ENCODE data around the gene DBNL. TPM values are rescaled to one million over a fixed set of nuclear protein-coding genes. Genes with fewer than 3 reads are reported as not detected.

The DBNL gene
- polyA plus RNA-seq, 1 donor from 2014 or later, result 384 TPM

- H3K4me3 Mint-ChIP-seq, result peak overlapping the region in 1 of 4 donors; percentile 37
- H3K27ac Mint-ChIP-seq, result peak overlapping the region; percentile 85 to 97 (median 96)
- peaks cover 20 to 31% (median 21%) of the 10 kb centered on the region in 3 donors for H3K4me1 Mint-ChIP-seq
- H3K36me3 Mint-ChIP-seq, result peaks cover 9% of the 10 kb centered on the region
- no peaks in the 10 kb centered on the region for H3K27me3 Mint-ChIP-seq
- no peaks in the 10 kb centered on the region for H3K9me3 Mint-ChIP-seq
Observed at GRCh38 chr7:44075296-44076075, 31.0 kb downstream of the DBNL start.

- Mint-ChIP-seq H3K4me1 (peaks cover 17 to 34% (median 22%) of the 10 kb centered on the region in 3 donors), H3K27ac (peak overlapping the region; percentile 85 to 97 (median 96)), H3K27me3 (no peaks in the 10 kb centered on the region), H3K9me3 (no peaks in the 10 kb centered on the region), H3K36me3 (peaks cover 6% of the 10 kb centered on the region), H3K4me3 (peak overlapping the region in 2 of 4 donors; percentile 37 to 45)
Observed at GRCh38 chr7:44076101-44076895, 31.8 kb downstream of the DBNL start.

- no peaks in the 10 kb centered on the region for H3K9me3 Mint-ChIP-seq
- peaks cover 16 to 29% (median 20%) of the 10 kb centered on the region in 3 donors for H3K4me1 Mint-ChIP-seq
- H3K4me3 Mint-ChIP-seq, result peak overlapping the region in 1 of 4 donors; percentile 37
- peaks cover 5% of the 10 kb centered on the region for H3K36me3 Mint-ChIP-seq
- H3K27ac Mint-ChIP-seq, result peak overlapping the region; percentile 74 to 85 (median 85)
- no peaks in the 10 kb centered on the region for H3K27me3 Mint-ChIP-seq
Observed at GRCh38 chr7:44077061-44077460, 32.6 kb downstream of the DBNL start.

DNA sequence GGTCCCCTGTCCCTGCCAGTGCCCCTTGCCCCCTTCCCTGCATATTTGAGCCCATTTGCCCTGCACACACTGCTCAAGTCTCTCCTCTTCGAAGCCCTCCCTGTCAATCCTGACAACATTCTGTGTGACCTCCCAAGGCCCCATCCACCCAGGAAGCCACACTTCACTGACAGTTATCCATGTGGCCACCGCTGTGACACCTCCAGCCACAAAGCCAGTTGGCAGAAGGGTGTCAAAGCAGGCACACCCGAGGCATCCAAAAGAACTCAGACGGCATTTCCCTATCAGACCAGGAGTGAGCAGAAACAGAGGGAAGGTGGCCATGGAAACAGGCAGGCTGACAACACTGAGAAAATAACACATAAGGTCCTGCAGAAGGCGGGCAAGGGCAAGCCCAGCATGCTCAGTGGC is 33.2 kb downstream of the DBNL start:
- Mint-ChIP-seq H3K27me3 (no peaks in the 10 kb centered on the region), H3K4me3 (peak overlapping the region in 3 of 4 donors; percentile 35 to 63 (median 37)), H3K36me3 (peaks cover 5% of the 10 kb centered on the region), H3K4me1 (peaks cover 12 to 23% (median 15%) of the 10 kb centered on the region in 3 donors), H3K9me3 (no peaks in the 10 kb centered on the region), H3K27ac (peak overlapping the region; percentile 74 to 85 (median 85))

DNA sequence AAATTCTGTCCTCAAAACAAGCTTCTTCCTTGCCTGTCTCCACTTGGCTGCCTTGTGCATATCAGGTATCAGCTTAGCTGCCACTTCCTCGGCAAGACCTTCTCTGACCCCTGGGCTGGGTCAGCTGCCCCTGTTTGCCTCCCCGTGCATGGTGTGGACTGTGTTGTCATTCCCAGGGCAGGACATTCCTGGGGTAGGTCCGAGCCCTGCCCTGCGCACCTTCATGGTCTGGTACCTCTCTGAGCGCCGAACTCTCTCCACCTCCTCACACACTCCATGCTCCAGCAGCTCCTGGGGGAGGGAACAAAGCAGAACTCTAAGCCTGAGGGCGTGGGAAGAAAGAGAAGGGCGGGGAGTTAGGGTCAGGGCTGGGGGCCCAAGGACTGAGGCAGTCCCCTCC is 34.0 kb downstream of the DBNL start:
- no peaks in the 10 kb centered on the region for H3K27me3 Mint-ChIP-seq
- no peaks in the 10 kb centered on the region for H3K9me3 Mint-ChIP-seq
- H3K4me3 Mint-ChIP-seq, result peak overlapping the region in 3 of 4 donors; percentile 25 to 49 (median 37)
- peaks cover 12 to 25% (median 13%) of the 10 kb centered on the region in 3 donors for H3K4me1 Mint-ChIP-seq
- H3K36me3 Mint-ChIP-seq, result peaks cover 3% of the 10 kb centered on the region
- peak overlapping the region in 2 of 3 donors; percentile 85 to 90 for H3K27ac Mint-ChIP-seq

GRCh38 chr7:44079331-44080021 is 35.0 kb downstream of the DBNL start:
- H3K4me1 Mint-ChIP-seq, result peaks cover 7 to 20% (median 8%) of the 10 kb centered on the region in 3 donors
- H3K36me3 Mint-ChIP-seq, result peaks cover 3% of the 10 kb centered on the region
- H3K27ac Mint-ChIP-seq, result peak overlapping the region in 2 of 3 donors; percentile 71 to 85
- peak overlapping the region in 1 of 4 donors; percentile 80 for H3K4me3 Mint-ChIP-seq
- no peaks in the 10 kb centered on the region for H3K27me3 Mint-ChIP-seq
- no peaks in the 10 kb centered on the region for H3K9me3 Mint-ChIP-seq

DNA sequence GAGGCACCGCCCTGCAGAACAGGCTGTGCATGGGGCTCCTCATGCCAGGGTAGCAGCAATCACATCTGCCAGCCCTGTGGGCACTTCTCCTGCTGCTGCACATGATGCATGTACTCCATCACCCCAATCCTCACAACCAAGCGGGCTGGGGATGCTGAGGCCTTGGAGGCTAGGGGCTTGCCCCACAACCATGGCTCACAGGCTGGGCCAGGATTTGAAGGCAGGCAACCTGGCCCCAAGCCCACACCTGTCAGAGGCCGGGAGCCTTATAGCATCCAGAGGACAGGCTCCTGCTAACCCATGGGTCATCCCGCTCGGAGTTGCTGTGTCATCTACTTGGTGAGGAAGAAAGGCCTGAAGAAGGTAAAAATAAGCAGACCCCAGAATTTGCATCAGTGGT is 35.6 kb downstream of the DBNL start:
- H3K9me3 Mint-ChIP-seq, result no peaks in the 10 kb centered on the region

DNA sequence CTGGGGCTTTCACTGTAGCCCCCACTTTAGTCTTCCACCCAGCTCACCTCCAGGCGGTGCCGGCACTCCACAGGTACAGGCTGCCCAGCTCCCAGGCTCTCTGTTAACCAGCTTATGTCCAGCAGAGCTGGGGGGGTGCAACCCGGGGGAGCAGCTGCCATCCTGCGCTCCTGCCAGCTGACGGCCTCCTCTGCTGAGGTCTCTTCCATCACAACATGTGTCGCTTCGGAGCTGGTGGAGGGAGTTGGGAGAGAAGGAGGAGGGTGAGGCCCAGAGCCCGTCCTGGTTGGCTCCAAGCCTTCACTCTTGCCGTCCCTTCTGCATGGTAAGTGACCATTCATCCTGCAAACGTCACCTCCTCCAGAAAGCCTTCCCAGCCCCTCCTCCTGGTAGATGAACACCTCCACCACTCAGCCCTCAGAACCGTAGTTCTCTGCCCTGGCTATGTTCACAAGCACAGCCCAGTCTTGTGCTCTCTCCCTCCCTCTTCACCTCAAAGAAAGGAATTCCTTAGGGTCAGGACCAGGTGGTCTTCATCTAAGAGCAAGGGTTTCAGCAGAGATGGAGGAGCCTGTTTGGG is 36.3 kb downstream of the DBNL start:
- Mint-ChIP-seq H3K27me3 (no peaks in the 10 kb centered on the region), H3K4me1 (peaks cover 5 to 20% (median 7%) of the 10 kb centered on the region in 3 donors), H3K36me3 (peaks cover 3% of the 10 kb centered on the region), H3K4me3 (peak overlapping the region; percentile 80 to 95 (median 91)), H3K27ac (peak overlapping the region; percentile 85 to 97 (median 85)), H3K9me3 (no peaks in the 10 kb centered on the region)

More for the DNA sequence above, 35.6 kb downstream of the DBNL start:
- Mint-ChIP-seq H3K27ac (peak overlapping the region in 1 of 3 donors; percentile 85), H3K4me3 (peak overlapping the region in 2 of 4 donors; percentile 57 to 80), H3K27me3 (no peaks in the 10 kb centered on the region), H3K4me1 (peaks cover 7 to 20% (median 8%) of the 10 kb centered on the region in 3 donors), H3K36me3 (peaks cover 3% of the 10 kb centered on the region)

DNA sequence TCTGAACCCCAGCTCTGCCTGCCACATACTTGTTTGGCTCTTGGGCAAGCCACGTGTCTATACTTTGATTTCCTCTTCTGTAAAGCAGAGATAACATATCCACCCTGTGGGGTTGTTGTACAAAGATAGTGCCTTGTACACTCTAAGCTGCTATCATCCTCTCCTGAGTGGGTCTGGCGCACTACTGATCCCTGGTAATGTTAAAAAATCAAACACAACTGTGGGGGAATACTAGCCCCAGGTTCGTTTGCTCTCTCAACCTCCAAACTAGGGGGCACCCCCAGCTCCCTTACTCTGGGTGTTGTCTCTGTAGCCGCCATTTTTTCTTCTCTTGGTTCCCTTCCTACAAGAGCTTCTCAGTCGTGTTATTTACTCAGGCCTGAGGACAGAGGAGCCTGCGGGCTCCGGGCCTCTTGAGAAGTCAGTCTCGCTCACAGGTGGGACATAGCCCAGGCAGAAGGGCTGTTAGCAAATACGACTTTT is 36.8 kb downstream of the DBNL start:
- Mint-ChIP-seq H3K36me3 (peaks cover 3% of the 10 kb centered on the region), H3K4me1 (peaks cover 5 to 20% (median 7%) of the 10 kb centered on the region in 3 donors), H3K9me3 (no peaks in the 10 kb centered on the region), H3K27ac (peak overlapping the region; percentile 85 to 97 (median 85)), H3K4me3 (peak overlapping the region; percentile 80 to 95 (median 91)), H3K27me3 (no peaks in the 10 kb centered on the region)

DNA sequence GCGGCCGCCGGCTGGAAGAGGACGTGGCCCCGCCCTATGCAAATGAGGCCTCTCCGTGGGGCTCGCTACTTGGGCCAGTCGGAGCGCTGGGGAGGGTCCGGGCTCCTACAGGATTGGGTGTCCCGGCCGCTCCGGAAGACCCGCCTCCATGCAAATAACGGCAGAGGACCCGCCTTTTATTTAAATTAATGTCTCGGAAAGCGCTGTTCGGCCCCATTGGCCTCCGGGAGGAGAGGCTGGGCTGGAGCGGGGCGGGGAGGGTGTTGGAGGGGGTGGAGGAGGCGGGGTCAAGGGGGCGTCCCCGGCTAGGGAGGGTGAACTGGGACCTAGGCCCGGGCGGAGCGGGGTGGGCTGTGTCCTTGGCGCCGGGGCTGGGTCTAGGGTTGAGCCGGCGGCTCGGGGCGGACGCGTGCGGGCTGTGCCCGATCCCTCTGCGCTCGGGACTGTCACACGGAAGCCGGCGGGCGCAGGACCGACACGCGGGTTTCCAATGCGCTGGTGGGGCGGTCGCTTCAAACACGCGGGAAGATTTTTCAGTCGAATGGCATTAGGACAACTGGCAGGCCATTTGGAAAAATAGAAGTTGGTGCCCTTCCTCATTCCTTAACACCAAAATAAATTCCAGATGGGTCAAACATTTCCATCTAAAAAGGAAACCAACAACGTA is 38.2 kb downstream of the DBNL start:
- Mint-ChIP-seq H3K4me1 (peaks cover 5 to 18% (median 7%) of the 10 kb centered on the region in 3 donors), H3K27ac (peak overlapping the region; percentile 85 to 90 (median 85)), H3K4me3 (peak overlapping the region; percentile 80 to 95 (median 86)), H3K9me3 (no peaks in the 10 kb centered on the region), H3K27me3 (no peaks in the 10 kb centered on the region), H3K36me3 (peaks cover 3% of the 10 kb centered on the region)

DNA sequence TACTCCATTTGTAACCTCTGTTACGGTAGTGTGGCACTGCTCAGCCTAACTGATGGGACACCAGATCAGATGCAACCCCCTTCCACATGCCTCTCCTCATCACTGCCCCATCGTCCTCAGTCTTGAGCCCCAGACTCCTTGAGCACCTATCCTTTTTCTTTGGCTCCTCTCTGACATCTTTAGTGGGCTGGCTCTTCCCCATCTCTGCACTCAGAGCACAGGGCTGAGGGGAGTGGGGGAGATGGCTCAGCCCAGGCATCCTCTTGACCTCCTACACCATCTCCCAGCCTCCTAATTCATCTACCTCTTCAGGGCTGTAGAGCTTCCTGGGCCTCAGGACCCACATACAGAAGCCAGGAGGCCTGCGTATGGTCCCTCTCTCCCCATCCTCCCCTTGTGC is 39.3 kb downstream of the DBNL start:
- H3K36me3 Mint-ChIP-seq, result no peaks in the 10 kb centered on the region
- H3K9me3 Mint-ChIP-seq, result no peaks in the 10 kb centered on the region
- H3K4me1 Mint-ChIP-seq, result peaks cover 5 to 12% (median 7%) of the 10 kb centered on the region in 3 donors
- H3K4me3 Mint-ChIP-seq, result peak overlapping the region; percentile 48 to 90 (median 74)
- no peaks in the 10 kb centered on the region for H3K27me3 Mint-ChIP-seq
- H3K27ac Mint-ChIP-seq, result peak overlapping the region in 2 of 3 donors; percentile 85 to 90

DNA sequence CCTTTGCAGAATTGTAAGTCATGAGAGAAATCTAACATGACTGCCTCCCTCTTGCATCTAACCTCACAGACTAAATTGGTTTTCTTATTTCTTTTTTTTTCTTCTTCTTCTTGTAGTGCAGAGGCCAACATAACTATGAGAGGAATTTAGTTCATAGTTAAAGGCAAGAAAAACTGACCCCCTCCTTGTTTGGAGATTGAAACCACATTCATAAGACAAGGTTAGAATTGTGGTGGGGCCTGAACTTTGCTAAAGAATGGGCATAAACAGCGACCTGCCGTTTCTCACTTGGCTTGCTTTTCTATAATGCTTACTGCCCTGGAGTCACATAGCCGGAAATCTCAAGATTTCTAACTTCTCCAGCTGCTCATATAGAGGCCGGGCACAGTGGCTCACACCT is 40.2 kb downstream of the DBNL start:
- Mint-ChIP-seq H3K27ac (peak overlapping the region in 1 of 3 donors; percentile 53), H3K36me3 (no peaks in the 10 kb centered on the region), H3K27me3 (no peaks in the 10 kb centered on the region), H3K9me3 (no peaks in the 10 kb centered on the region), H3K4me1 (peaks cover 5 to 9% (median 7%) of the 10 kb centered on the region in 3 donors), H3K4me3 (peak overlapping the region in 1 of 4 donors; percentile 80)

GRCh38 chr7:44085546-44085945 is 41.0 kb downstream of the DBNL start:
- Mint-ChIP-seq H3K36me3 (no peaks in the 10 kb centered on the region), H3K4me3 (peak overlapping the region in 1 of 4 donors; percentile 32), H3K4me1 (peaks cover 5 to 9% (median 7%) of the 10 kb centered on the region in 3 donors), H3K9me3 (no peaks in the 10 kb centered on the region), H3K27me3 (no peaks in the 10 kb centered on the region), H3K27ac (no peak overlapping the region)
